ENCODE results near the gene ANGPT4. TPM values are rescaled to one million over a fixed set of nuclear protein-coding genes. Genes with fewer than 3 reads are reported as not detected.

ANGPT4 gene
- total and polyA plus RNA-seq, 9 of the 15 experiments (the other 6 are each of a cell fraction or from before 2014, with no cell fraction given): not detected

DNA sequence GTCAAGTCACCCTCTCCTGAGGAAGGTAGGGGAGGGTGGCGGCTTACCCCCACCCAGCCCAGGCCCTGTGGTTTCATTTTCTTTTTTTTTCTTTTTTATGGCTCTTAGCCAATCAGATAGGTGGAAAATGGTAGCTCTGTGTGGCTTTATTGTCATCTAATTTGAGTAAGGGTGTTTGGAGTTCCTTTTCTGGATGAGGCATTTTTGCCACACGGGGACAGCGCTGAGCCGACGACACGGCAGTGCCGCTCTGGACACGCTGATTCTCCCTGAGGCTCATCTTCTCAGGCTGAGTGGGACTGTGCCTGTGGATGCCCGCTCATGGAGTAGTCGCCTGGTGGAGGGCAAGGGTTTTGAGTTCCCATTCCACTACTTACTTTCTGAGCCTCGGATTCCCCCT lies 37.6 kb upstream of the ANGPT4 start:
- FAIRE-seq: no peak
- in situ Hi-C loops (cut with MboI): no loop called here
- TF ChIP-seq SRF (CRISPR knock-in tag; IDR thresholded peaks at IDR 0.05): no peak
- peak; percentile 56 for TF ChIP-seq TEAD4 (IDR thresholded peaks at IDR 0.05; ENCODE audit: low read length)
- TF ChIP-seq TEAD4 (CRISPR knock-in tag; IDR thresholded peaks at IDR 0.05; ENCODE audit: borderline replicate concordance): no peak
- TF ChIP-seq, protein P1, sequence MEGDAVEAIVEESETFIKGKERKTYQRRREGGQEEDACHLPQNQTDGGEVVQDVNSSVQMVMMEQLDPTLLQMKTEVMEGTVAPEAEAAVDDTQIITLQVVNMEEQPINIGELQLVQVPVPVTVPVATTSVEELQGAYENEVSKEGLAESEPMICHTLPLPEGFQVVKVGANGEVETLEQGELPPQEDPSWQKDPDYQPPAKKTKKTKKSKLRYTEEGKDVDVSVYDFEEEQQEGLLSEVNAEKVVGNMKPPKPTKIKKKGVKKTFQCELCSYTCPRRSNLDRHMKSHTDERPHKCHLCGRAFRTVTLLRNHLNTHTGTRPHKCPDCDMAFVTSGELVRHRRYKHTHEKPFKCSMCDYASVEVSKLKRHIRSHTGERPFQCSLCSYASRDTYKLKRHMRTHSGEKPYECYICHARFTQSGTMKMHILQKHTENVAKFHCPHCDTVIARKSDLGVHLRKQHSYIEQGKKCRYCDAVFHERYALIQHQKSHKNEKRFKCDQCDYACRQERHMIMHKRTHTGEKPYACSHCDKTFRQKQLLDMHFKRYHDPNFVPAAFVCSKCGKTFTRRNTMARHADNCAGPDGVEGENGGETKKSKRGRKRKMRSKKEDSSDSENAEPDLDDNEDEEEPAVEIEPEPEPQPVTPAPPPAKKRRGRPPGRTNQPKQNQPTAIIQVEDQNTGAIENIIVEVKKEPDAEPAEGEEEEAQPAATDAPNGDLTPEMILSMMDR (IDR thresholded peaks at IDR 0.05 in 2 of 3, conservative IDR thresholded peaks at IDR 0.05 in 1 of 3; ENCODE audit: insufficient read depth in 2 of 3, low read depth in 1 of 3, low read length in 3 of 3): peak; percentile 28 to 48 (median 29); a peak in 3 of 6 replicates
- TF ChIP-seq, protein P2, sequence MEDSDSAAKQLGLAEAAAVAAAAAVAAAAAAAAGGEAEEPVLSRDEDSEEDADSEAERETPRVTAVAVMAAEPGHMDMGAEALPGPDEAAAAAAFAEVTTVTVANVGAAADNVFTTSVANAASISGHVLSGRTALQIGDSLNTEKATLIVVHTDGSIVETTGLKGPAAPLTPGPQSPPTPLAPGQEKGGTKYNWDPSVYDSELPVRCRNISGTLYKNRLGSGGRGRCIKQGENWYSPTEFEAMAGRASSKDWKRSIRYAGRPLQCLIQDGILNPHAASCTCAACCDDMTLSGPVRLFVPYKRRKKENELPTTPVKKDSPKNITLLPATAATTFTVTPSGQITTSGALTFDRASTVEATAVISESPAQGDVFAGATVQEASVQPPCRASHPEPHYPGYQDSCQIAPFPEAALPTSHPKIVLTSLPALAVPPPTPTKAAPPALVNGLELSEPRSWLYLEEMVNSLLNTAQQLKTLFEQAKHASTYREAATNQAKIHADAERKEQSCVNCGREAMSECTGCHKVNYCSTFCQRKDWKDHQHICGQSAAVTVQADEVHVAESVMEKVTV (CRISPR knock-in tag; IDR thresholded peaks at IDR 0.05): 0 out of 2 replicates have a peak, but pooled peaks have one; percentile 18
- TF ChIP-seq, protein P3, sequence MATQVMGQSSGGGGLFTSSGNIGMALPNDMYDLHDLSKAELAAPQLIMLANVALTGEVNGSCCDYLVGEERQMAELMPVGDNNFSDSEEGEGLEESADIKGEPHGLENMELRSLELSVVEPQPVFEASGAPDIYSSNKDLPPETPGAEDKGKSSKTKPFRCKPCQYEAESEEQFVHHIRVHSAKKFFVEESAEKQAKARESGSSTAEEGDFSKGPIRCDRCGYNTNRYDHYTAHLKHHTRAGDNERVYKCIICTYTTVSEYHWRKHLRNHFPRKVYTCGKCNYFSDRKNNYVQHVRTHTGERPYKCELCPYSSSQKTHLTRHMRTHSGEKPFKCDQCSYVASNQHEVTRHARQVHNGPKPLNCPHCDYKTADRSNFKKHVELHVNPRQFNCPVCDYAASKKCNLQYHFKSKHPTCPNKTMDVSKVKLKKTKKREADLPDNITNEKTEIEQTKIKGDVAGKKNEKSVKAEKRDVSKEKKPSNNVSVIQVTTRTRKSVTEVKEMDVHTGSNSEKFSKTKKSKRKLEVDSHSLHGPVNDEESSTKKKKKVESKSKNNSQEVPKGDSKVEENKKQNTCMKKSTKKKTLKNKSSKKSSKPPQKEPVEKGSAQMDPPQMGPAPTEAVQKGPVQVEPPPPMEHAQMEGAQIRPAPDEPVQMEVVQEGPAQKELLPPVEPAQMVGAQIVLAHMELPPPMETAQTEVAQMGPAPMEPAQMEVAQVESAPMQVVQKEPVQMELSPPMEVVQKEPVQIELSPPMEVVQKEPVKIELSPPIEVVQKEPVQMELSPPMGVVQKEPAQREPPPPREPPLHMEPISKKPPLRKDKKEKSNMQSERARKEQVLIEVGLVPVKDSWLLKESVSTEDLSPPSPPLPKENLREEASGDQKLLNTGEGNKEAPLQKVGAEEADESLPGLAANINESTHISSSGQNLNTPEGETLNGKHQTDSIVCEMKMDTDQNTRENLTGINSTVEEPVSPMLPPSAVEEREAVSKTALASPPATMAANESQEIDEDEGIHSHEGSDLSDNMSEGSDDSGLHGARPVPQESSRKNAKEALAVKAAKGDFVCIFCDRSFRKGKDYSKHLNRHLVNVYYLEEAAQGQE (IDR thresholded peaks at IDR 0.05; ENCODE audit: borderline replicate concordance): 0 out of 2 replicates have a peak, but pooled peaks have one; percentile 20
- TF ChIP-seq, protein P3 (CRISPR knock-in tag; IDR thresholded peaks at IDR 0.05; ENCODE audit: low read depth): no peak
- peak; percentile 76; the same call in 1 of the 2 replicates for TF ChIP-seq TEAD2 (tag; IDR thresholded peaks at IDR 0.05)
- no peak for TF ChIP-seq ZC3H11A (IDR thresholded peaks at IDR 0.05; ENCODE audit: low read depth, low read length)
- TF ChIP-seq ETV6 (IDR thresholded peaks at IDR 0.05; ENCODE audit: borderline replicate concordance in 1 of 2, low read depth in 2 of 2, low read length in 1 of 2): no peak
- no peak for TF ChIP-seq ETV6 (CRISPR knock-in tag; IDR thresholded peaks at IDR 0.05; ENCODE audit: borderline replicate concordance)

More for the DNA sequence above, 37.6 kb upstream of the ANGPT4 start:
- Histone ChIP-seq H3K9me1 (ENCODE audit: control insufficient read depth, insufficient read depth, low read length) (no peaks in the 10 kb centered on the region), H3K4me2 (ENCODE audit: insufficient read depth, low read length) (no peak overlapping the region), H3K4me1 (replicated peaks in 1 of 2; ENCODE audit: control insufficient read depth in 2 of 2, insufficient read depth in 2 of 2, low read length in 2 of 2) (peaks cover 0 to 3% of the 10 kb centered on the region in 2 experiments; a peak in 2 of 5 replicates), H3K27ac (ENCODE audit: extremely low read depth, low read depth, low read length) (no peak overlapping the region), H3K4me3 (no peak overlapping the region), H2AFZ (ENCODE audit: low read depth, low read length) (no peak overlapping the region), H3K27me3 (ENCODE audit: control insufficient read depth in 2 of 2, insufficient read depth in 2 of 2, low read length in 2 of 2) (peaks cover 7 to 52% of the 10 kb centered on the region in 2 experiments), H3K36me3 (ENCODE audit: control insufficient read depth, insufficient read depth, low read length) (no peaks in the 10 kb centered on the region), H3K9ac (ENCODE audit: insufficient read depth in 1 of 2, low read depth in 2 of 2, low read length in 2 of 2) (no peak overlapping the region), H3K9me3 (replicated peaks; ENCODE audit: control insufficient read depth, insufficient read depth, low read depth, low read length) (no peaks in the 10 kb centered on the region), H4K20me1 (replicated peaks; ENCODE audit: control insufficient read depth, insufficient read depth, low read length) (no peaks in the 10 kb centered on the region), H3K79me2 (ENCODE audit: control insufficient read depth, insufficient read depth, low read length) (no peaks in the 10 kb centered on the region)
- peak in 2 of 4 experiments; percentile 10 to 14 for DNase-seq (ENCODE audit: extremely low read depth in 1 of 4, low spot score in 3 of 4)
- peak; percentile 55 for ATAC-seq
- WGBS (ENCODE audit: insufficient coverage, low coverage, missing lambda C conversion rate): 0% methylated on average over 10 of the region's 11 CpGs
- POLR2A ChIA-PET: interaction anchor here (0.7 kb wide), 1 partner anchor 33 kb away, joined by 3 read pairs; no protein-coding TSS in a partner anchor
- BruUV-seq (replicated peaks): no TSS peak
- CTCF ChIA-PET (ENCODE audit: low intra/inter-chr PET ratio): interaction anchor here (0.9 kb wide), 1 partner anchor 141 kb away, joined by 3 read pairs; no protein-coding TSS in a partner anchor
- intact Hi-C loops (cut with micrococcal nuclease): no loop called here

Measured in K562 (cell line).